Measurements from ENCODE around the gene SDR39U1. TPM values are rescaled to one million over a fixed set of nuclear protein-coding genes. Genes with fewer than 3 reads are reported as not detected.

SDR39U1 gene
- polyA plus RNA-seq, 1 experiment = 43.4 TPM

DNA sequence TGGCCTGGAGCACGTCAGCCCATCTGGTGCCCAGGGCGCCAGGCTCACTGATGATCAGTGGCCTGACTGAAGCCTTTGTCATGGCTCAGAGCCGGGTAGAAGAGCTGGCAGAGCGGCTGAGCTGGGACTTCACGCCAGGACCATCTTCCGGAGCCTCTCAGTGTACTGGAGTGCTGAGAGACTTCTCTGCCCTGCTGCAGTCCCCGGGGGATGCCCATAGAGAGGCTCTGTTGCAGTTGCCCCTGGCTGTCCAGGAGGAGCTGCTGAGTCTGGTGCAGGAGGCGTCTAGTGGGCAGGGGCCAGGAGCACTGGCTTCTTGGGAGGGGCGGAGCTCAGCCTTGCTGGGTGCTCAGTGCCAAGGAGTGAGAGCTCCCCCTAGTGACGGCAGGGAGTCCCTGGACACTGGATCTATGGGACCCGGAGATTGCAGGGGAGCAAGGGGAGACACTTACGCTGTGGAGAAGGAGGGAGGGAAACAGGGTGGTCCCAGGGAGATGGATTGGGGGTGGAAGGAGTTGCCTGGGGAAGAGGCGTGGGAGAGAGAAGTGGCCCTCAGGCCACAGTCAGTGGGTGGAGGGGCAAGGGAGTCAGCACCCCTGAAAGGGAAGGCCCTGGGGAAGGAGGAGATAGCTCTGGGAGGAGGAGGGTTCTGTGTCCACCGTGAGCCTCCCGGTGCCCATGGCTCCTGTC lies 10.9 kb downstream of the SDR39U1 start:
- peak; percentile 40 for DNase-seq (ENCODE audit: low read depth)
- Histone ChIP-seq H3K36me3 (ENCODE audit: control insufficient read depth, insufficient read depth, low read length) (peaks cover 16% of the 10 kb centered on the region), H3K4me3 (ENCODE audit: low read depth, low read length) (peak overlapping the region; percentile 58), H3K27me3 (ENCODE audit: control insufficient read depth, insufficient read depth, low read length) (no peaks in the 10 kb centered on the region)
- TF ChIP-seq, protein P1, sequence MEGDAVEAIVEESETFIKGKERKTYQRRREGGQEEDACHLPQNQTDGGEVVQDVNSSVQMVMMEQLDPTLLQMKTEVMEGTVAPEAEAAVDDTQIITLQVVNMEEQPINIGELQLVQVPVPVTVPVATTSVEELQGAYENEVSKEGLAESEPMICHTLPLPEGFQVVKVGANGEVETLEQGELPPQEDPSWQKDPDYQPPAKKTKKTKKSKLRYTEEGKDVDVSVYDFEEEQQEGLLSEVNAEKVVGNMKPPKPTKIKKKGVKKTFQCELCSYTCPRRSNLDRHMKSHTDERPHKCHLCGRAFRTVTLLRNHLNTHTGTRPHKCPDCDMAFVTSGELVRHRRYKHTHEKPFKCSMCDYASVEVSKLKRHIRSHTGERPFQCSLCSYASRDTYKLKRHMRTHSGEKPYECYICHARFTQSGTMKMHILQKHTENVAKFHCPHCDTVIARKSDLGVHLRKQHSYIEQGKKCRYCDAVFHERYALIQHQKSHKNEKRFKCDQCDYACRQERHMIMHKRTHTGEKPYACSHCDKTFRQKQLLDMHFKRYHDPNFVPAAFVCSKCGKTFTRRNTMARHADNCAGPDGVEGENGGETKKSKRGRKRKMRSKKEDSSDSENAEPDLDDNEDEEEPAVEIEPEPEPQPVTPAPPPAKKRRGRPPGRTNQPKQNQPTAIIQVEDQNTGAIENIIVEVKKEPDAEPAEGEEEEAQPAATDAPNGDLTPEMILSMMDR (IDR thresholded peaks at IDR 0.05; ENCODE audit: insufficient read depth, low read depth, low read length) = peak; percentile 96
- ChIA-PET POLR2A (interaction anchor here (0.5 to 1.0 kb wide), 7 partner anchors 10 to 887 kb away, joined by 3 to 8 read pairs (median 4); partner anchors contain the start of genes CIDEB, DCAF11 and NRL), CTCF (interaction anchor here (0.6 to 11.6 kb wide), 45 partner anchors 9 to 424 kb away, joined by 3 to 491 read pairs (median 5); partner anchors contain the start of genes ADCY4, CIDEB, DCAF11 and DHRS1)

DNA sequence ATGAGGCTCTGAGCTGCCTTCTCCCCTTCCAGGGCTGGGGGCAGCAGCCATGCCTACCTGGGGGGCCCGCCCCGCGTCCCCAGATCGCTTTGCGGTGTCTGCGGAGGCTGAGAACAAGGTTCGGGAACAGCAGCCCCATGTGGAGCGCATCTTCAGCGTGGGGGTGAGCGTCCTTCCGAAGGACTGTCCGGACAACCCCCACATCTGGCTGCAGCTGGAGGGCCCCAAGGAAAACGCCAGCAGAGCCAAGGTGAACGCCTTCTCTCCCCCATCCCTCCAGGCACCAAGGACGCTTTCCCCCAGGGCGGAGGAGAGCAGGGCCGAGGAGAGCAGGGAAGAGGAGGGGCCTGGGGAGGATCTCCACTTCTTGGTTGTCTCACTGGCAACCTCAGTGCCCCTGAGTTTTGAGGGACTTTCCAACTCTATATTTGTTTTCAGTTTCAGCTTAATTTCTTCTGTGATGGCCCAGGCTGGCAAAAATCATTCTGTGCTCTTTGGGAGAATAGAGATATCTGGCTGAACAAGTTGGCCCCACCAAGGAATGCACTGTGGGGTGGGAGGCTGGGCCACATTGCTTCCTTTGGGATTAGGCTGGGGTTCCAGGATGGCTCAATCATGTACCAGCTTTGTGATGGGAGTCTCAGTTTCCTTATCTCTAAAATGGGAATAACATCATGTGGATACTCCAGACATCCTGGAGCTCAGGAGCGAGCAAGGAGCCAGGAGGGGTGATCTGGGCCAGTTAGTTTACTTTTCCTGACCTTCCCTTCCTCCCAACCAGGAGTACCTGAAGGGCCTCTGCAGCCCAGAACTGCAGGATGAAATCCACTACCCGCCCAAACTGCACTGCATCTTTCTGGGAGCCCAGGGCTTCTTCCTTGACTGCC lies 11.7 kb downstream of the SDR39U1 start:
- Histone ChIP-seq H3K27me3 (ENCODE audit: control insufficient read depth, insufficient read depth, low read length) (no peaks in the 10 kb centered on the region), H3K36me3 (ENCODE audit: control insufficient read depth, insufficient read depth, low read length) (peaks cover 13% of the 10 kb centered on the region), H3K4me3 (ENCODE audit: low read depth, low read length) (peak overlapping the region; percentile 58)
- ChIA-PET POLR2A (interaction anchor here (0.5 to 1.5 kb wide), 9 partner anchors 11 to 886 kb away, joined by 3 to 9 read pairs (median 4); partner anchors contain the start of genes CIDEB, DCAF11 and NRL), CTCF (interaction anchor here (0.7 to 11.6 kb wide), 41 partner anchors 8 to 423 kb away, joined by 3 to 491 read pairs (median 6); partner anchors contain the start of genes ADCY4, CIDEB, DCAF11 and DHRS1)
- TF ChIP-seq, protein P1 (IDR thresholded peaks at IDR 0.05; ENCODE audit: insufficient read depth, low read depth, low read length) = no peak
- no peak for DNase-seq (ENCODE audit: low read depth)

DNA sequence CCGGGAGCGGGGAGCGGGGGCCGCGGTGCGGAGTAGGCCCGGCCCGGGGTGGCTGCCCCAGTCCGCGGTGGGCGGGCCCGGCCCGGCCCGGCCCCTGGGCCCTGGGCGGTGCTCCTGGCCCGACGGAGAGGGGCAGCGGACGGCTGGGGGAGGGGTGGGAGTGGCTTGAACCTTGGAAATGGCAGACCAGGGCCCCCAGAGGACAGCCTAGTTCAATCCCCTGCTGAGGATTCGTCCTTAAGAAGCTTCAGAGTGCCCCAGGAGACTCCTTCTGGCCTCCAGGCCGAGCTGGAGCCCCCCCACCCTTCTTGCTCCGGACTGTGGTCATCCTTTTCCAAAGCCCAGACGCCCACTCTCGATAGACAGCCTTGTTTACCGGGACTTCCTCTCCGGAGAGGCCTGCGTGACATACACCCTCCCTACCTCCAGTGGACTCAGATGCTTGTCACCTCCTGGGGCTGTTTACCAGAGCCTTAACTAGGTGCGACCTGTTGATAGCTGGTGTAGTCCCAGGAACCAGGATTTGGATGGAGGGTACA lies 12.4 kb downstream of the SDR39U1 start:
- TF ChIP-seq, protein P1 (IDR thresholded peaks at IDR 0.05; ENCODE audit: insufficient read depth, low read depth, low read length) = no peak
- Histone ChIP-seq H3K36me3 (ENCODE audit: control insufficient read depth, insufficient read depth, low read length) (peaks cover 13% of the 10 kb centered on the region), H3K4me3 (ENCODE audit: low read depth, low read length) (peak overlapping the region; percentile 58), H3K27me3 (ENCODE audit: control insufficient read depth, insufficient read depth, low read length) (no peaks in the 10 kb centered on the region)
- CTCF ChIA-PET = interaction anchor here (0.9 to 11.6 kb wide), 16 partner anchors 11 to 188 kb away, joined by 3 to 491 read pairs (median 14); partner anchors contain the start of genes ADCY4, CIDEB, LTB4R and LTB4R2
- DNase-seq (ENCODE audit: low read depth) = no peak
- POLR2A ChIA-PET = interaction anchor here (0.6 to 1.5 kb wide), 3 partner anchors 64 to 792 kb away, joined by 3 to 9 read pairs (median 4); no protein-coding TSS in a partner anchor

DNA sequence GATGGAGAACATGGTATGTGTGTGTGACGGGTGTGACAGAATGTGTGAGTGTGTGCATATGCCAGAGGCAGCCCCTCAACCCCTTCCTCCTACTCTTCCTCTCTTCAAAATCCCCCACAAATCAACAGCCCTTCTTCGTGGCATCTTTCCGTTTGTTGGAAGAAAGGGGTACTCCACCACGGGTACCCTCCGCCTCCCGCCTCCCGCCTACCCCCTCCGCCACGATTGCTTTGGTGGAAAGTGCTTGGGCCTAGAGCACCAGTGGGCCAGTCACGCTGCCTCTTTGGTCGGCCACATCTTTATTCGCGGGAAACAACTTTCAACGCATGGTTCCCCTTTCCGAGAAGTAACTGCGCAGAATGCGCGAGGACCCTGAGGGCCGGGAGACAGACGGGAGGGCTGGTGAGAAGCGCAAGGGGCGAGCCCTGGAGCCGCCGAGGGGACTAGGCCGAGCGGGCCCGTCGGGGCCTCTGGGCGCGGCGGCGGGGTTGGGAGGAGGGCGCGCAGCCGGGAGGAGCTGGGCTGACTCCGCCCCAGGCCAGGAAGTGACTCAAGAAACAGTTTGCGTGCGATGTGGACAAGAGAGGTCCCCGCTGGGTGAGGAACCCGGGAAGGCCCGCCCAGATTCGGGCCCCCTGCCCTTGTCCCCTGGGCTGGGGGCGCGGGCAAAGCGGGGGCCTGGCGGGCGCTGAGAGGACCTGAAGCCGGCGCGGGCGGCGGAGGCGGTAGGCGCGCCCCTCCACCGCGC lies 13.0 kb downstream of the SDR39U1 start, which contains the start of the genes CBLN3 and KHNYN:
TSS of gene CBLN3 (minus strand) at position 274 of the 748 bp plus-strand sequence. CDS start 614 bp downstream, outside the sequence.
TSS of gene KHNYN (plus strand) at position 560 of the 748 bp plus-strand sequence. CDS start 777 bp downstream, outside the sequence.
- no peak for DNase-seq (ENCODE audit: low read depth)
- POLR2A ChIA-PET = interaction anchor here (0.6 to 1.5 kb wide), 3 partner anchors 63 to 793 kb away, joined by 3 to 9 read pairs (median 4); no protein-coding TSS in a partner anchor
- Histone ChIP-seq H3K36me3 (ENCODE audit: control insufficient read depth, insufficient read depth, low read length) (peaks cover 13% of the 10 kb centered on the region), H3K4me3 (ENCODE audit: low read depth, low read length) (peak within 1 kb of the TSS; percentile 58), H3K27me3 (ENCODE audit: control insufficient read depth, insufficient read depth, low read length) (no peaks in the 10 kb centered on the region)
- TF ChIP-seq, protein P1 (IDR thresholded peaks at IDR 0.05; ENCODE audit: insufficient read depth, low read depth, low read length) = no peak
- CTCF ChIA-PET = interaction anchor here (0.9 to 11.6 kb wide), 11 partner anchors 10 to 119 kb away, joined by 3 to 491 read pairs (median 31); partner anchors contain the start of genes ADCY4, LTB4R2, NFATC4 and NYNRIN

Measured in BJ (cell line).